NK-92 (cell line): ENCODE data around the gene TMEM204.

Source experiments
- DNase-seq: peaks from one replicate; lab custom pipeline; 2025; ENCODE audit not compliant: unreplicated experiment; lab: John Stamatoyannopoulos, UW

Gene TMEM204

DNA sequence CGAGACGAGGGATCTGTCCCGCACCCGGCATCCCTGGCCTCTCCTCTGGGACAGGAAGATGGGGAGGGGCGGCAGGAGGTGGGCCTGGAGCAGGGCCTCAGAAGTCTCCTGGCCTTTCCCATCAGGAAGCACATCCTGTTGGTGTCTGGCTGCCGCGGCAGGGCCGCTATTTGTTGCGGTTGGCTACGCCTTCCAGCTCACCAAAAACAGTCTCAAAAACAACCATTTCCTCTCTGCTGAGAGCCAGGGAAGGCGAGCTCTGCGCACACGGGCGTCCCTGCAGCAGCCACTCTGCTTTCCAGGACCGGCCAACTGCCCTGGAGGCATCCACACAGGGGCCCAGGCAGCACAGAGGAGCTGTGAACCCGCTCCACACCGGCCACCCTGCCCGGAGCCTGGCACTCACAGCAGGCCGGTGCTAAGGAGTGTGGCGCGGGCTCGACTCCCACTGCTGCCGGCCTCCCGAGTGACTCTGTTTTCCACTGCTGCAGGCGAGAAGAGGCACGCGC lies at the start of gene TMEM204:
TSS of gene TMEM204 (plus strand) at position 224 of the 509 bp plus-strand sequence. CDS start 610 bp downstream, outside the sequence.
- DNase-seq: no peak

DNA sequence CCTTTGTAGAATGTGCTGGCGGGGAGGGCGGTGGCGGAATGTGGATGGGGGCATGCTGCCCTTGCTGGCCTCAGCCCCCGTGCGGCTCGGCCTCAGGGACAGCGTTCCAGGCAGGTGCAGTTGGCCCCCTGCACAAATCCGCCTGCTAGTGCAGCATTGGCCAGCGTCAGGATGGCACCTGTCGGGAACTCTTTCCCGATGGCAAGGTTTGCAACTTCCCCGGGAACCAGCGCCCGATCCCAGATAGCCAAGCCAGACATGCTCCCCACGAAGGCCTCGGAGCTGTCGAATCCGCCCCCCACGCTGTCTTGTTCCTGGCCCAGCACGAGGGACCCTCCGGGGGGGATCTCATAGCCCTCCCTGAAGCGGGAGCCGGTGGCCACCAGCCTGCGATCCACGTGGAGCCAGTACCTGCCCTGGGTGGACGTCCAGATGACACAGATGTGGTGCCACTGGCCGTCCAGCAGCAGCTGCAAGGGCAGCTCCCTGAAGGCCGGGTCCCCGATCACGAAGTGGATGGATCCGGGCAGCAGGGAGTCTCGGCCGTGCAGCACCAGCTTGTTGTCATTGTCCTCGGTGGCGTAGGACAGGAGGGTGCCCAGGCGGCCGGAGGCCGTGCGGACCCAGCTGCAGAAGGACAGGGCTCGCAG lies 47.5 kb upstream of the TMEM204 start:
- DNase-seq: no peak

DNA sequence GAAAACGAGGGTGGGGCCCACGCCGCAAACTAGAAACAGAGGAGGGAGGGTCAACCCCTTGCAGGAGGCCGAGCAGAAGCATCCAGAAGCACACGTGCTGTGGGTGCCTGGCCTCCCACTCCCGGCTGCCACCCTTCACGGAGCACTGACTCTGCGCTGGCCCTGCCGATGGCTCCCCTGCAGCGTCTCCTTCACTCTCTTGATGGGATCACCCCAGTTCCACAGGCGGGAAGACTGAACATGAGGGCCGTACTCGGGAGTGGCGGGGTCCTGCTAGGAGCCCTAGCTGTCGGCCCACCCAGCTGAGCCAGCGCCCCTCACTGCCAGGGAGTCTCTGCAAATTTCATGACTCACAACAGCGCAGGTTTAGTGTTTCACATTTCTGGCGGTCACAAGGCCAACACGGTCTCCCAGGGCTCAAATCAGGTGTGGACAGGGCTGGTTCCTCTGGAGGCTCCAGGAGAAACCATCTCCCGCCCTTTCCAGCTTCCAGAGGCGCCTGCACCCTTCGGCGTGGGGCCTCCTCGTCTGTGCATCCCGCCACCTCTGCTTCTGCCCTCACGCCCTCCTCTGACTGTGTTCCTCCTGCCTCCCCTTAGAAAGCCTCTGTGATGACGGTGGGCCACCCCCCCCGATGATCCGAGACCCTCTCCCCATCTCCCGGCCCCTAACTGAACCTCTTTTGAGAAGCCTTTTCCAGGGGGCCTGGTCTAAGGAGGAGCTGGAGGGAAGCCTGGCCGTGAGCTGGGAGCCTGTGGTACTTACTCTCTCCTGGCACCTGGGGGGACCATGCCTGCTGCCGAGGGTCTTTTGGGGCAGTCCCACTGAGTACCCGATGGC lies 46.7 kb upstream of the TMEM204 start:
- no peak for DNase-seq

DNA sequence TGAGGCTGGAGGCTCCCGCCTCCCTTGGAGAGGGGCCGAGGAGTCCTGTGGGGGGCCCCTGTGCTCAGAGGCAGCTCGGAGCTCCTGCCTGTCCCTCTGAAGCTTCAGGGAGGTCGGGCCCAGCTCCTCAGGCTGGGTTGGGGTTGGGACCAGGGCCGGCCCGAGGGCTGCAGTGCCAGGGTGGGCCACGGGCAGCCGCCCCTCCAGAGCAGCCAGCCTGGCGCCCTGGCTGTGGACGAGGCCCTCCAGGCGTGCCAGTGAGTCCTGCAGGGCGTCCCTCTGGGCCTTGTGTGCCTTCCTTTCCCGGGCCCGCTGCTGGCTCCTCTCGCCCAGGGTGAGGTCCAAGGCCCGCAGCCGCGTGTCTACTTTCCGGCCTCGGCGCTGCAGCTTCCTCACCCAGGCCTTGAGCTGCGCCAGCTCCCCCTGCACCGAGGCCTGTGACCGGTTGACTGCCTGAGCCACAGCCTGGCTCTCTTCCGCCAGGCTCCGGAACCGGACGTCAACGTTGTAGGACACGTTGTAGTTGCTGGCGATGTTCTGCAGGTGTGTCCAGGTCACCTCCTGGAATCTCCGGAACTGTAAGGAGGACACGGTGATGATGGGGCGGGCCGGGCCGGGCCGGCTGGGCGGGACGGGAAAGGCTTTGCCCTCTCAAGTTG lies 45.9 kb upstream of the TMEM204 start:
- DNase-seq: no peak

DNA sequence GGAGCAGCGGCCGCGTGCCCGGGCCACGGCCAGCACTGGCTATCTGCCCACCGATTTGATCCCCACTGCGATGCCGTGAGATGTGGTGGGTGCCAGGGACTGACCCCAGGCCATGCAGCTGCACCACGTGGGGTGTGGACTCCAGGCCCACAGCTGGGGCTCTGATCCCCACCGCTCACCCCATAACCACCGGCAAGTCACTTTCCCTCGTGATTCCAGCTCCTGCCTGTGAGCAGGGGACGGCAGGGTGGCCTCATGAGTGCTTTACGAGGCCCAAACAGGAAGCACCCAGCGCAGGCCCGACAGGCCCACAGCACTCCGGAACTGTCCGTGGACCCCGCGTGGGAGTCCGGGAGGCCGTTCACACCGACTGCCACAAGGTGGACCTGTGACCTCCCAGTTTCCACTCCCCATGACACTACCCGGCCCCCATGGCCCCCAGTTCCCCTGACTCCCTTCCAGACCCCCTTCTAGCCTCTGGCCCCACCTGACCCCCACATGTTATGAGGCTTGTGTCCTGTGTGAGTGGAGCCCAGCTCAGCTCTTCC lies 45.3 kb upstream of the TMEM204 start:
- DNase-seq: no peak

DNA sequence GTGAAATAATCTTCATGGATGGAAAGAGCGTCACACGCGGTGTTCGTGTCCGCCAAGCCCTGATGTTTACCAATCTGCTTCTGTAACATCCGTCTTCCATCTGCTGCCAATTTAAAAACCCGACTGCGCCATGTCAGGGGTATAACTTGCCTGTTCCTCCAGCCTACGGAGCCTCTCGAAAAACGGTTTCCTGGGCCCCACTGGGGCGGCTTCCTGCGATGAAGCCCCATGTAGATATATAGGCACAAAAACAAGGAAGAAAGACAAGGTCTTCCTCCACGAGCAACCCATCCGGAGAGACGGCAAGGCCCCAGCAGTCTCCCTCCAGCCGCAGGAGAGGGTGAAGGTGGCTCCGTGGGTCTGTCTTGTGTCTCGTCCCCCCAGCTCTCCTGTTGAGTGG lies 44.8 kb upstream of the TMEM204 start, which contains the start of gene PTX4:
TSS of gene PTX4 (minus strand) at position 326 of the 400 bp plus-strand sequence. CDS start at position 291, 35 bp downstream.
- no peak for DNase-seq

DNA sequence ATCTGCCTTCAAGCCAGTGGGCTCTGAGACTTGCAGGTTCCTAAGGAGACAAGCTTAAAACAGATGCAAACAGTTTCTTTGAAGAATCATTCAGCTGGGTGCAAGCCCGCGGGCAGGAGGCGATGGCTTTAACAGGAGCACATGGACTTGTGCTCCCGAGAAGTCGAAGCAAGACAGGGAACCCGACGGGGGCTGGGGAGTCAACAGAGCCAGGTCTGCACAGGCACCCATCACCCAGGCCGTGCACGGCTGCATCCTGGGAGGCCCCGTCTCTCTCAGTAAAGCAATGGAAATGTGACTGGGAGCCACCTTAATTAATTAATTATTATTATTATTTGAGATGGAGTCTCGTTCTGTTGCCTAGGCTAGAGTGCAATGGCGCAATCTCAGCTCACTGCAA lies 44.4 kb upstream of the TMEM204 start:
- no peak for DNase-seq

DNA sequence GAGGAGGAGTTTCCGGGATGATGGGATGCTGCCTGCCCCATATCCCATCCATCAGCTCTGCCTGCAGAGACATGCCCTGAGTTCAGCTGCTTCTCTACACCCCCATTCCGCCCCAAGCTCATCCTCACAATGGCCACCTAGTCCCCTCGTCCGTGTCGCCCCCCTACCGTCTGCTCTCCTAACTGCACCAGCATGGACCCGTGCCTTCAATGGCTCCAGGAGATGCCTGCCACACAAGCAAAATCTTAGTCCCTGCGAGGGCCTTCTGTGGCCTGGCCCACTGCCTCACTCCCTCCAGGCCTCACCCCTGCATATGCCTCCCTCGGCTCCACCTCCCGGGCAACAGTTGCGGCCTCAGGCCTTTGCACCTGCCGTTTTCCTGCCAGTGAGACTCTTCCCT lies 42.1 kb upstream of the TMEM204 start:
- no peak for DNase-seq

DNA sequence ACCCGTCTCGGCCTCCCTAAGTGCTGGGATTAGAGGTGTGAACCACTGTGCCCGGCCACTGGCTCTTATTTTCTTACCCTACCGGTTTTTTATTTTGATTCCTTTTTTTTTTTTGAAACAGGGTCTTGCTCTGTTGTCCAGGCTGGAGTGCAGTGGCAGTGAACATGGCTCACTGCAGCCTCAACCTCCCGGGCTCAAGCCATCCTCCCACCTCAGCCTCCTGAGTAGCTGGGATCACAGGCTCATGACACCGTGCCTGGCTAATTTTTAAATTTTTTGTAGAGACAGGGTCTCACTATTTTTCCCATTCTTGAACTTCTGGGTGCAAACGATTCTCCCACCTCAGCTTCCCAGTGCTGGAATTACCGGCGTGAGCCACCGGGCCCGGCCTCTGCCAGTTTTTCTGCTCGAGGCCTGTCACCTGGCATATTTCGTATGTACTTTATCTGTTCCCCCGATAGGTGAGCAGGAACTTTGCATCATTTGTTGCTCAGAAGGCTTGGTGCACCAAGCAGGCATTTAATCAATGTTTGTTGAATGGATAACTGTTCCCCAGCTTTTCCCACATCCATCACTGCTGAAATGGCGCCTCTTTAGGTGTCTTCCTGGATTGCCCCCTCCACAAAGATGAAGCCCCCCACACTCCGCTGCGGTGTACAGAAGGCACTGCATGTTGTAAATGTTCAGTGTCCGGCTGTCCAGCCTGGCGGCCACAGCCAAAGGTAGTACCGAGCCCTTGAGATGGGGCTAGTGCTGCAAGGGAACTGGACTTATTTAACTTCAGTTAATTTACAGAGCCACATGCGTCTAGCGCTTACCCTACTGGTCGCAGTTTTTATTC lies 41.2 kb upstream of the TMEM204 start:
- DNase-seq: no peak

DNA sequence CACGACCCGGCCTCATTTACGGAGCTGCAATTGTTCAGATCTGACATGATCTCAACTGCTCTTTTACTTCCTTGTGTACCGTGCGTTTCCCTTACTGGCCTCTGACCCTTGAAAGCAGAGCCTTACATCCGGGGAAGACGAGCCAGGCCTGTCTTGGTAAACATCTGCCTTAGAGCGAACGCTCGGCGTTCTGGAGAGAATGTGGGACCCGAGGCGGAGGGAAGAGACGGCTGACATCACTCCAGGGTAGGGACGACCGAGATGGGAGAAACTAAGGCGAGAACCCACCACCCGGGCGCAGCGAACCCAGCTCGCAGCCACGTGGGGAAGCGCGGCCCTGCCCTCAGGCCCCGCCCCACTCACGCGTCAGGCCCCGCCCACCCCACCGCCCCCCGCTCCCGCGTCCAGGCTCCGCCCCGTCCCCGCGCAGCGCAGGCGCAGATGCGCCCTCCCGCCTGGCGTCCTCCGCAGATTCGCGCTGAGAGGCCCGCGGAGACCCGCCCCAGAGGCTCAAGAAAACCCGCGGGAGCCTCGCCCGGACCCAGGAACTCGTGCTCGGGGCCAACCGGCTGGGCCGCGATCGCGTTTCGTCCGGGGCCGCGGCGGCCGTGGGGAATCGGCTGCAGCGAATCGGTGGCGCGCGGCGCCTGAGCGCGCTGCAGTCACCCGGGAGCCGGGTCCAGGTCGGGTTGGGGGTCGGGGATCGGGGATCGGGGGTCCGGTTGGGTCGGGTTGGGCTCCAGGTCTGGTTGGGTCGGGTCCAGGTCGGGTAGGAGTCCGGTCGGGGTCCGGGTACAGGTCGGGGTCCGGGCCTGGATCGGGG lies 40.3 kb upstream of the TMEM204 start, which contains the start of gene TELO2:
TSS of gene TELO2 (plus strand) at position 438 of the 823 bp plus-strand sequence. CDS start 922 bp downstream, outside the sequence.
- no peak for DNase-seq

DNA sequence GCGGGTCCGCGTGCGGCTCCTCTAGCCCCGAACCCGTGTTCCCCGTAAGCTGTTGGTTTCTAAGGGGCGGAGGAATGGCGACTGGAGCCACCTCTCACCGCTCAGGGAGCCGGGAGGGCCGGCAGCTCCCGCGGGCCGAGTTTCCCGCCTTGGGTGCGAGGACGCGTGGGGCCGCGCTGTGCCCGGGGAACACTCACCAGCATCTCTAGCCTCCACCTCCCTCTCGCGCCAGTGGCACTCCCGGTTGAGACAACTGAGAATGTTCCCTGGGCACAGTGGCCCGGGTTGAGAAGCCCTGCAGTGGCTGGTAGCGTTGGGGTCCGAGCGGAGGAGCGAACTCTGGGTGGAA lies 39.7 kb upstream of the TMEM204 start:
- no peak for DNase-seq

DNA sequence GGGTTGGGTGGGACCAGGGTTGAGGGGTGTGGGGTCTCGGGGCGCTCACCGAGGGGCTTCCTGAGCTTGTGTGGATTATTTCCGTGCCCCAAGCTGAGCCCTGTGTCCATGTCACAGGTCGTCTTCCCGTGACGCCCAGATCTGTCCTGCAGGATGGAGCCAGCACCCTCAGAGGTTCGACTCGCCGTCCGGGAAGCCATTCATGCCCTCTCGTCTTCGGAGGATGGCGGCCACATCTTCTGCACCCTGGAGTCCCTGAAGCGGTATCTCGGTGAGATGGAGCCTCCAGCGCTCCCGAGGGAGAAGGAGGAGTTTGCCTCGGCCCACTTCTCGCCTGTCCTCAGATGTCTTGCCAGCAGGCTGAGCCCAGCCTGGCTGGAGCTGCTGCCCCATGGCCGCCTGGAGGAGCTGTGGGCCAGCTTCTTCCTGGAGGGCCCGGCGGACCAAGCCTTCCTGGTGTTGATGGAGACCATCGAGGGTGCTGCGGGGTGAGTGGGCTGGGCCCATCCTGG lies 39.3 kb upstream of the TMEM204 start:
- DNase-seq: no peak

DNA sequence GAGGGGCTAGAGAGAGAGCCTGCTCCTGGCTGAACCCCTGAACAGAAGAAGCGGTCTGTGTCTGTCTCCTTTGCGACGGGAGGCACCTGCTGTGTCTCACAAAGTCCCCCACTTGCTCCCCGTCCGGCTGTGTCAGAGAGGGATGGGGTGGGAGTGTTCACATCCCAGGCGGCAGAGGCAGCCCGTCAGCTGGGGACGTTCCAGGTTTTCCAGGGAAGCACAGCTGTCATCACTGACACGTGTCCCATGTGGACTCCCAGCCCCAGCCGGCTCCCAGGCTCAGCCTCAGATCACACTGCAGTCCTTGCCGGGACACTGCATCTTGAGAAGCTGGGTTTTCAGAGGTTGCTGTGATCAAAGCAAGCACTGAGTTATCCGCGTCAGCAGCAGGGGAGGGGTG lies 38.8 kb upstream of the TMEM204 start:
- no peak for DNase-seq

DNA sequence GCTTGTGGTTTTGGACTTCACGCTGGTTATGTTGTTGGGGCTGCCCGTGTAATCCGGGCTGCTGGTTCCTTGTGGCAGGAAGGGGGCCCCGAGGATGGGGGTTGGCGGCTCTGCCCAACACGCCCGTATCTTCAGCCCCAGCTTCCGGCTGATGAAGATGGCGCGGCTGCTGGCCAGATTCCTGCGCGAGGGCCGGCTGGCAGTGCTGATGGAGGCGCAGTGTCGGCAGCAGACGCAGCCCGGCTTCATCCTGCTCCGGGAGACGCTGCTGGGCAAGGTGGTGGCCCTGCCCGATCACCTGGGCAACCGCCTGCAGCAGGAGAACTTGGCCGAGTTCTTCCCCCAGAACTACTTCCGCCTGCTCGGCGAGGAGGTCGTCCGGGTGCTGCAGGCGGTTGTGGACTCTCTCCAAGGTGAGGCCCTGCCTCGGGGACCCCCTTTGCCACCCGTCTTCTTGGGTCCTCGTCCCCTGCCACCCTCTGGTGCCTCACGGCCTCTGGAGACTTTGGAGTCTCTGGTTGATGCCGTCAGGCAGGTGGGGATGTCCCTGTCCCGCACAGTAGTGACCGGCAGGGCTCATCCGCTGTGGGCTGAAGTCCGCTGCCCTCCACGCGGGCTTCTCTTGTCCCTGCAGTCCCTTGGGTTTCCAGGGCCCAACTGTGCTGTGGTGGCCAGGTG lies 38.1 kb upstream of the TMEM204 start:
- no peak for DNase-seq

DNA sequence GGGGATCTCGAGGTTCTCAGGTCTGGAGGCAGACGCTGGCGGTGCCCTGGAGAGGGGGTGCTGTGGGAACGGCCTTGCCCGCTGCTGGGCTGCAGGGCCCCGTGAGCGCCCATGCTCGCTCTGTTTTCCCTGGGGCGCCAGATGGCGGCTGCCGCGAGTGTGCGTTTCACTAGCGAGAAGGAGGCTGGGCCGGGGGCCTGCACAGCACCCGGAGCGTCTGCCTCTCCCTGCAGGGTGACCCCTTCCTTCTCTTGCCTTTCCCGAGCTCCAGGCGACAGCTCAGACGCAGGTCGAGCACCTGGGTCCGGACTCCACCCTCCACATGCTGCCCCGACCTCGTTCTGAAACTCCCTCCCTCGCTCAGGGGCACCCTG lies 37.6 kb upstream of the TMEM204 start:
- DNase-seq: no peak

DNA sequence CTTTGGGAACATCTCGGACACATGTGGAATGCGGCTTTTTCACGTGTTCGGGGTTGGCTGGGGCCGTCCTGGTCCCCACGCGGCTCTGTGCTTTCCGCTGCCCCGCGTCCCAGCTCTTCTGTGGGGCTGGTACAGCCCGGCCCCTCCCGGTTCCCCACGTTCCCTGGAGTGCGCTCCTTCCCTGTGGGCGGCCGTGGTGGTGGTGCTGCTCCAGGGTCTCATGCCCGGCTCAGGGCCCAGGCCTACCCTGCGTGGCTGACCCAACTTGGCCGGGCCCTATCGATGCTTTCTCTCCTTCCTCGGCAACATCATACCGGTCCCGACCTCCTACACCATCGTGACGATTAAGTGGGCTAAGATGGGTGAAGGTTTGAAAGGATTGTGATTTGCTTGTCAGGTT lies 37.0 kb upstream of the TMEM204 start:
- DNase-seq: no peak

DNA sequence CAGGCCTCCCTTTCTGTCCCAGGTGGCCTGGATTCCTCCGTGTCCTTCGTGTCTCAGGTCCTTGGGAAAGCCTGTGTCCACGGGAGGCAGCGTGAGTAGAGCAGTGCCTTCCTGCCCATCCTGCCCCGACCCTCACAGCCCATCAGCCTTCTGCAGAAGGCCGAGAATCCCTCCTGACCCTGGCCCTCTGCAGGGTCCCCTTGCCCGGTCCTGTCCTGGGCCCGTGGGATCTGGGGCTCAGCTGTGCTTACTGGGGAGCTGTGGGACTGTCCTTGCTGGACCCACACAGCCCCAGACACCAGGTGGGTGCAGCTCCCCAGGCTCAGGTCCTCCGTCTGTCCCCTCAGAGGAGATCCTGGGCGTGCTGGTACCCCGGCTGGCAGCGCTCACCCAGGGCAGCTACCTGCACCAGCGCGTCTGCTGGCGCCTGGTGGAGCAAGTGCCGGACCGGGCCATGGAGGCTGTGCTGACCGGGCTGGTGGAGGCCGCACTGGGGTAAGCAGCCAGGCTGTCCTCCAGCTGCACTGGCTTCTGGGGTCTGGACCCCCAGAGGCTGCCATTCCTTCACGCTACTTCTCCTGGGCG lies 36.4 kb upstream of the TMEM204 start:
- no peak for DNase-seq

DNA sequence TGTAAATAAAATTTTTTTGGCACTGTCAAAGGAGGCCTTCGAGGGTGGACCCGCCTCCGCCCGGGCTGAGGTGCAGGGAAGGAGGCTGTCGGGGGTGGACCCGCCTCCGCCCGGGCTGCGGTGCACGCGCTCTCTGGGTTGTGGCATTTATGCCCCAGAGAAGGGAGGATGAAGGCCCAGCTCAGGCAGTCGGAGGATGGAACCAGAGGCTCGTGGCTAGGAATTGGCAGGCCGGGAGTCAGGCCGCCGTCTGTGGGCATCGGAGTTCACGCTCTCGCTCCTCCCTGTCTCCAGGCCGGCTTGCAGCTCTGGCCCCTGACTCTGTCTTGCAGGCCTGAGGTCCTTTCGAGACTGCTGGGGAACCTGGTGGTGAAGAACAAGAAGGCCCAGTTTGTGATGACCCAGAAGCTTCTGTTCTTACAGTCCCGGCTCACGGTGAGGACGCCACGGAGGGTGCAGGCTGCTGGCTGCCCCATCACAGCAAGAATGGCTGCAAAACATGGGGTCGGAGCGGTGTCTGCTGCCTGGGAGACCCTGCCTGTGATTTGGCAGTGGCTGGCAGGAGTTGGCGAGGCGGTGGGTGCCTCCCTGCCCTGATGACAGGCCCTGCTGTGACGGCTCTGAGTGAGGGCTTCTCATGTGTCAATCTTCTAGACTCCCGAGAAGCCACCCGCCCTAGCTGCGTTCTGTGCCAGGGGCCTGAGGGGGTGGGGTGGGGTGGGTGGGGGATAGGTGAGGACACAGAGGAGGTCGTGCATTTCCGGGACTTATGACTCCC lies 34.4 kb upstream of the TMEM204 start:
- DNase-seq: no peak
